Aorta (tissue), 5 donors: ENCODE results near the gene ILF2. TPM values are rescaled to one million over a fixed set of nuclear protein-coding genes. Genes with fewer than 3 reads are reported as not detected.
"Not testable (repeated sequence)": the region's sequence is repeated elsewhere in the genome, so short reads cannot be mapped to it uniquely, and the experiment has no call there.

Experiments used
- ATAC-seq: fragments of 200-7000 bp; cut with Tn5 transposase; one replicate; pipeline ENCODE4 v1.9.1; 2022; ENCODE audit warnings: moderate library complexity; ENCODE audit not compliant: low FRiP score
- DNase-seq, 2 donors: peaks; one replicate each; pipeline ENCODE4 v3.0.0-alpha.2; 2020
- H3K27ac ChIP-seq, 2 donors: one replicate each; pipeline ENCODE4 v1.5.1; 2013; ENCODE audit warnings: low read length in 2 of 2, mild to moderate bottlenecking in 2 of 2, moderate library complexity in 2 of 2, control low read depth in 1 of 2, inconsistent platforms in 1 of 2, low read depth in 1 of 2
- H3K27me3 ChIP-seq, 2 donors: one replicate each; pipeline ENCODE4 v1.6.1; 2013; ENCODE audit warnings: control low read depth in 1 of 2, low read length in 1 of 2, mild to moderate bottlenecking in 1 of 2, moderate library complexity in 1 of 2; ENCODE audit not compliant: insufficient read depth in 2 of 2, control insufficient read depth in 1 of 2
- H3K36me3 ChIP-seq, 2 donors: one replicate each; pipeline ENCODE4 v1.6.1; 2013; ENCODE audit warnings: control low read depth in 1 of 2, low read length in 1 of 2, mild to moderate bottlenecking in 1 of 2; ENCODE audit not compliant: insufficient read depth in 2 of 2, control insufficient read depth in 1 of 2
- H3K4me1 ChIP-seq, 2 donors: one replicate each; pipeline ENCODE4 v1.6.1; 2013; ENCODE audit warnings: low read length in 2 of 2, control low read depth in 1 of 2, mild to moderate bottlenecking in 1 of 2, moderate library complexity in 1 of 2; ENCODE audit not compliant: insufficient read depth in 2 of 2, control insufficient read depth in 1 of 2
- H3K4me3 ChIP-seq, 2 donors: one replicate each; pipeline ENCODE4 v1.5.1; 2013; ENCODE audit warnings: low read length in 2 of 2, control low read depth in 1 of 2, mild to moderate bottlenecking in 1 of 2
- H3K9me3 ChIP-seq: one replicate; pipeline ENCODE4 v1.6.1; 2013; ENCODE audit warnings: mild to moderate bottlenecking, low read length; ENCODE audit not compliant: control insufficient read depth
- WGBS, 2 donors: extraction: QIAGEN DNeasy Blood & Tissue Kit; methylation state at CpG; one replicate each; pipeline ENCODE4 v1.1.7; 2013; 5-methylcytosine and 5-hydroxymethylcytosine counted together
- intact Hi-C, 2 donors: fragments of 100-400 bp; cut with DNase I; formaldehyde crosslinking; loops; one replicate each; pipeline versions ENCODE4 v1.14.2 to v1.15.0; 2022
- polyA plus RNA-seq, 2 donors: library from polyadenylated mRNA; stranded (reverse); fragments of 200-250 nt; gene quantifications; one replicate each; pipeline ENCODE4 v1.2.3, GENCODE V29; 2013
- total RNA-seq, 2 donors: library from RNA; stranded (reverse); fragmentation: NEBNext Ultra II Directional; extraction: Animal tissue kit (Norgen Biotek cat#: 25700); gene quantifications; one replicate each; pipeline ENCODE4 v1.2.1, GENCODE V29; 2021
- donor health status: healthy with polysubstance abuse.
- donor health status: Bipolar disorder and iron deficiency.
- donor health status: DM: no; HTN: no; CAD: no.
- donor health status: DM: no; HTN: no; CAD: no.
- donor health status: DM: yes; HTN: yes; CAD: no.

ILF2 gene
- total and polyA plus RNA-seq, 4 donors: 67.0 to 82.9 (median 71.7) TPM

DNA sequence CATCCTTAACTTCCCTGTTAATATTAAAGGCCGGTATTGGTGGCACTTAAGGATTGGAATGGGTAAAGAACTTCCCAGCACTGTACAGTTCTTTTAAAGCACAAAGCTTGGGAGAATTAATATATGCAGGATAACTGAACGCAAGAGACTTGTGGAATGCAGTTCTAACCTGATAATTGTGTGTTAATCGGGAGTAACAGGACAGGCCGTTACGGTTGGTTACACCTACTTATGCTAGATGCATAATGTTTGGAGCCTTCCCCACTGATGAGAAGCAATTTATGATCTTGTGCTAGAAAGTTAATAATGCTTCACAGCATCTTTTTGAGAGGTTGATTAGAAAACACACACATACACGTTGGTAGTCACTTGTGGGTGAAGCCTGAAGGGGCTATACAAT lies 29.9 kb downstream of the ILF2 start:
- Histone ChIP-seq H3K36me3 (peaks cover 10 to 11% of the 10 kb centered on the region in 2 donors), H3K4me1 (no peaks in the 10 kb centered on the region)

DNA sequence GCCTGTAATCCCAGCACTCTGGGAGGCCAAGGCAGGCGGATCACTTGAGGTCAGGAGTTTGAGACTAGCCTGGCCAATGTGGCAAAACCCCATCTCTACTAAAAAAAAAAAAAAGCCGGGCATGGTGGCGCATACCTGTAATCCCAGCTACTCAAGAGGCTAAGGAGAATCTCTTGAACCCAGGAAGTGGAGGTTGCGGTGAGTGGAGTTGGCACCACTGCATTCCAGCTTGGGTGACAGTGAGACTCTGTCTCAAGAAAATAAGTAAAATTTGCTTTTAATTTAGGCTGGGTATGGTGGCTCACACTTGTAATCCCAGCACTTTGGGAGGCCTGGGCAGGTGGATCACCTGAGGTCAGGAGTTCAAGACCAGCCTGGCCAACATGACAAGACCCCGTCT lies 30.6 kb downstream of the ILF2 start:
- WGBS, 2 donors: 95 to 96% methylated on average over 5 of the region's 5 CpGs
- DNase-seq, H3K4me3 ChIP-seq, H3K27ac ChIP-seq, H3K9me3 ChIP-seq, ATAC-seq, H3K4me1 ChIP-seq, H3K27me3 ChIP-seq, intact Hi-C loops: not testable (repeated sequence)
- H3K36me3 ChIP-seq: peaks cover 9 to 10% of the 10 kb centered on the region in 2 donors

More for the DNA sequence above, 29.9 kb downstream of the ILF2 start:
- ATAC-seq (no peak), DNase-seq (no peak)
- Histone ChIP-seq H3K27ac (no peak overlapping the region), H3K9me3 (no peaks in the 10 kb centered on the region), H3K4me3 (no peak overlapping the region), H3K27me3 (no peaks in the 10 kb centered on the region)
- 59 to 63% methylated on average over 6 of the region's 6 CpGs for WGBS, 2 donors
- intact Hi-C loops: no loop called here

GRCh38 chr1:153639280-153639679 lies 31.5 kb downstream of the ILF2 start:
- ATAC-seq (no peak), DNase-seq (no peak)
- Histone ChIP-seq H3K4me3 (no peak overlapping the region), H3K27ac (no peak overlapping the region), H3K36me3 (peaks cover 8 to 9% of the 10 kb centered on the region in 2 donors), H3K27me3 (no peaks in the 10 kb centered on the region), H3K9me3 (no peaks in the 10 kb centered on the region), H3K4me1 (no peaks in the 10 kb centered on the region)
- intact Hi-C loops: no loop called here
- WGBS, 2 donors: 71 to 73% methylated on average over 3 of the region's 3 CpGs

DNA sequence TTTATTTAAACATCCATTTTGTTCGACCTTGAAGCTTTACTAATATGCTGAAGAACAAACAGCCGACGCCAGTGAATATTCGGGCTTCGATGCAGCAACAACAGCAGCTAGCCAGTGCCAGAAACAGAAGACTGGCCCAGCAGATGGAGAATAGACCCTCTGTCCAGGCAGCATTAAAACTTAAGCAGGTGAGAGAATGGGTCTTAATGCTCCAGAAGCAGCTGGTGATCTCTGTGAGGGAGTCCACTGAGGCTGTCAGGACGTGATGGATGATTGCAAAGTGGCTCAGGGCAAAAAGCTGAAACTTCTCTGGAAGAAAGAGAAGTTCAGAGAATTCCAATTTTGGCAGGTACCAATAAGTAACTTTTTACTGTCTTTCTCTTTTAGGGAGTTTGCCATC lies 32.5 kb downstream of the ILF2 start:
- Histone ChIP-seq H3K4me3 (no peak overlapping the region), H3K27ac (no peak overlapping the region), H3K4me1 (no peaks in the 10 kb centered on the region), H3K9me3 (no peaks in the 10 kb centered on the region), H3K27me3 (no peaks in the 10 kb centered on the region), H3K36me3 (peaks cover 8 to 9% of the 10 kb centered on the region in 2 donors)
- ATAC-seq (no peak), DNase-seq (no peak)
- WGBS, 2 donors: 80 to 83% methylated on average over 6 of the region's 6 CpGs
- intact Hi-C loops: no loop called here

DNA sequence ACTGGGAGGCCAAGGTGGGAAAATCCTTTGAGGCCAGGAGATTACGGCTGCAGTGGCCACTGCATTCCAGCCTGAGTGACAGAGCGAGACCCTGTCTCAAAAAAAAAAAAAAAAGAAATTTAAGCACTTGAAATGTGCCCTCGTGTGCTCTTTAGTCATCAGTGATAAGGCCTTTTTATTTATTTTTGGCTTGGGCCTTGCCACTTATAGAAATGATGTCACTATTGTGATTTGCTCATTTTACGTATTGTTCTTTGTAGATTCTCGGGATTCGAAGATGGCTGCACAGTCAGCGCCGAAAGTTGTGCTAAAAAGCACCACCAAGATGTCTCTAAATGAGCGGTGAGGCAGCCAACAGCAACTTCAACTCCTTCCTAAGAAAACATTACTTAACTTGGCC lies 34.5 kb downstream of the ILF2 start:
- Histone ChIP-seq H3K27me3 (no peaks in the 10 kb centered on the region), H3K27ac (no peak overlapping the region), H3K4me3 (no peak overlapping the region), H3K9me3 (no peaks in the 10 kb centered on the region), H3K4me1 (no peaks in the 10 kb centered on the region), H3K36me3 (peaks cover 6 to 9% of the 10 kb centered on the region in 2 donors)
- 28 to 33% methylated on average over 9 of the region's 9 CpGs for WGBS, 2 donors
- DNase-seq (peak in 1 of 2 donors; percentile 37), ATAC-seq (no peak)
- intact Hi-C loops: no loop called here

DNA sequence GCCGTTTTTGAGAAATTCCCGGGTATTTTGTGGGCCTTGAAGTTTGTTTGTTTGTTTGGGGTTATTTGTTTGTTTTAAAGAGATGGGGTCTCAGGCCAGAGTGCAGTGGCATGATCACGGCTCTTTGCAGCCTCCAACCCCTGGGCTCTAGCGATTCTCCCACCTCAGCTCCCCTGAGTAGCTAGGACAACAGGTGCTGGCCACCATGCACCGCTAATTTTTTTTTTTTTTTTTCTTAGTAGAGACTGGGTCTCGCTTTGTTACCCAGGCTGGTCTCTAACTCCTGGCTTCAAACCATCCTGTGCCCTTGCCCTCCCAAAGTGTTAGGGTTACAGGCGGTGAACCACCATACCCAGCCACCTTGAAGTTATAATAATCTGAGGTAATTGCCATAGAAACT lies 34.9 kb downstream of the ILF2 start:
- WGBS, 2 donors: 92 to 94% methylated on average over 7 of the region's 7 CpGs
- intact Hi-C loops: no loop called here
- H3K36me3 ChIP-seq: peaks cover 6 to 9% of the 10 kb centered on the region in 2 donors
- H3K4me3 ChIP-seq: no peak overlapping the region
- H3K27ac ChIP-seq: no peak overlapping the region
- ATAC-seq: no peak
- peak in 1 of 2 donors; percentile 36 for DNase-seq
- H3K27me3 ChIP-seq: no peaks in the 10 kb centered on the region
- H3K9me3 ChIP-seq: no peaks in the 10 kb centered on the region
- H3K4me1 ChIP-seq: no peaks in the 10 kb centered on the region

- no peaks in the 10 kb centered on the region for H3K4me1 ChIP-seq
- intact Hi-C loops: no loop called here
- peak; percentile 98 for DNase-seq
- ATAC-seq: peak; percentile 98
- 3% methylated on average over 65 of the region's 65 CpGs for WGBS, 2 donors
- no peaks in the 10 kb centered on the region for H3K9me3 ChIP-seq
- no peaks in the 10 kb centered on the region for H3K27me3 ChIP-seq
- peak within 1 kb of the TSS; percentile 55 to 56 for H3K4me3 ChIP-seq
- H3K36me3 ChIP-seq: peaks cover 2 to 6% of the 10 kb centered on the region in 2 donors
- H3K27ac ChIP-seq: peak within 1 kb of the TSS; percentile 71 to 97
These were observed 36.8 kb downstream of the ILF2 start, which contains the start of gene CHTOP for GRCh38 chr1:153633754-153634665. CHTOP (plus strand) TSS chr1:153634066; CDS start chr1:153636589, 2,523 bp downstream.

- no peaks in the 10 kb centered on the region for H3K9me3 ChIP-seq
- intact Hi-C loops: no loop called here
- peak overlapping the region in 1 of 2 donors; percentile 69 for H3K27ac ChIP-seq
- DNase-seq: no peak
- no peaks in the 10 kb centered on the region for H3K4me1 ChIP-seq
- ATAC-seq: peak; percentile 52
- peaks cover 2 to 6% of the 10 kb centered on the region in 2 donors for H3K36me3 ChIP-seq
- no peak overlapping the region for H3K4me3 ChIP-seq
- 53 to 56% methylated on average over 18 of the region's 18 CpGs for WGBS, 2 donors
- H3K27me3 ChIP-seq: no peaks in the 10 kb centered on the region
These were observed 37.5 kb downstream of the ILF2 start for GRCh38 chr1:153633161-153633753.
